ENCODE data around the gene CCNG2.

CCNG2 gene

DNA sequence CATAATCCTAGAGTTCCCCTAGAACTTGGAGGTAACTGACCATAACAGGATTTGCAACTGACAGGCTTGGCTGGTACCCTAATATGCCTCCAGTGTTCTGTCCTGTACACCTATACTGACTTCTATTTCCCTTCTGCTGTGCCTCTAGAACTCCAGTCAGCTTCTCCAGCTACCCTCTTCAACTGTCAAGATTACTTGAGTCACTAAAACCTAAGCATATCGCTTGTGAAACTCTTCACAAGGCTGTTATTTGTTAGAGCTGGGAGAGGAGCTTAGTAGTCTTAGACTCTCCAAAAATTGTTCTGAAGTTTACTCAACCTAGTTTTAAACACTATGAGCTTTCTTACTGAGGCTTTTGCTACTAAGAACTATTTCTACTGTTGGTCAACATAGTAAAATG is 52.0 kb downstream of the CCNG2 start:
- no peak for DNase-seq

DNA sequence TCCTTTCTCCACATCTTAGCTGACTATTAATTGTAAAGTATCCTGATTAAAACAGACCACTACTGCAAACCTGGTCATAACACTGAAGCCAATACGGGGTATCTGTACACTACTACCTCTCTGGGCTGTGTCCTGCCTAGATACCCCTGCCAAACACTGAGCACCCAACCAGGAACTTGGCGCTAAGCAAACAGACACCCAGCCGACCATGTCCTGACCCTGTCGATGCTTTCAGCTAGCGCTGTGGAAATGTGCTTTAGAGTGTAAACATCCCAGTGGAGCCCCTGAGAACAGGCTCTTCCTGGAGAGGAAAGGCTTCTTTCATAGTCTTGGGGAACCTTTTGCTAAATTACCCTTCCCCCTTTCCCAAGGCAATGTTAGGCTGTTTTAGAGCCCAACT is 52.9 kb downstream of the CCNG2 start:
- DNase-seq = no peak

DNA sequence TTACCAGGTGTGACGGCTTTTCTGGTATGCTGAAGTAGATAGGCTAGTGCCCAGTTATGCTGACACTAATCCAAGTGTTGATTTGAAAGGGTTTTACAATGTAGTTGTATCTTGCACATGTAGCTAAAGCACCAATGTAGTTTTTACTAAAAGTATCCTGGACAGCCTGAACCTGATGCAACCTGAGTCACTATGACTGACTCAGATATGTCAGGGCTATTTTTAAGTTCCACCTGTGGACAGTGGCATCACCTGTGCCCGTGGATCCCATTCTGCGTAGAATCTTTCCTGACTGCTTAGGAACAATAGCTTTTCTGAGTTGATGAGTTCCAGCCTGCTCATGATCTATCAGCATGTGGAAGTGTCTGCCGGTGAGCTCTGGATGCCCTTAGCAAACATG is 58.1 kb downstream of the CCNG2 start:
- no peak for DNase-seq

DNA sequence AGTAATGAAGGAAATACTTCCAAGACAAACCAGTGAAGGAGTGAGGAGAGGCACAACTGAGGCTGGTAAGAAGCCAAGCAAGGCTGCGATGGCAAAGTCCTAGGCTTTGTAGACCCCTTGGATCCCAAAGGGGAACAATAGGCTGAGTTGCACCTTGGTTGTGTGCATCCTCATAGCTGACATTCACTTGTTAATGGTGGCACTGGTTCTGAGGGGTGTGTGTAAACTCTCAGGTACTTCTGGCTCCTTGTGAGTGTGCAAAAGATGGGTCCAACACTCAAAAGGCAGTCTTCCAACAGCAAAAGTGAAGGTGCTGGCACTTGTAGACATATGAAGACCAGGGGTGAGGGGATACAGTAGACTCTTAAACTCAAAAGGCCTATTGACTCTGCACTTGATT is 60.5 kb downstream of the CCNG2 start:
- no peak for DNase-seq

DNA sequence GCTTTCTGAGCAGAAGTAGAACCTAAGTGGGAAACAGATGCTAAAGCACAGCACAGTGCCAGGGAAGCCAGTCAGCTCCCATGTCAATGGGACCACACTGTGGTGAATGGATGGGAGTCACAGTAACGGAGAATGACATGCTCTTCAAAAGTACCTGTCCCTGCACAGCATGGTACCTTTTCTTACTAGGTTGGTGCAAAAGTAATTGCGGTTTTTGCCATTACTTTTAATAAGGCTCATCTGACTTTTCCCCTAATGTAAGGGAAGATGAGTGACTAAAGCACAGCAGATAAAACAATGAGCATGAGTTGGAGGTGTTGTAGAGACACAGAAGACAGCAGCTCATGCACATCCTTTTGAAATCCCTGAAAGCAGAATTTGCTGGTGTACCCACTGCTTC is 62.3 kb downstream of the CCNG2 start:
- no peak for DNase-seq

All from stimulated activated naive CD4-positive, alpha-beta T cell treated with Interleukin-2 at 50 U/mL for 16 hours (primary cell).